GM12878 (cell line): ENCODE data around the gene STON1. TPM values are rescaled to one million over a fixed set of nuclear protein-coding genes. Genes with fewer than 3 reads are reported as not detected.

ENCODE experiments used
- ATF2 ChIP-seq: IDR thresholded peaks from 2 replicates; pipeline ENCODE4 v1.6.1; 2012; ENCODE audit warnings: low read length, inconsistent platforms
- BCLAF1 ChIP-seq: fragments of 450-650 bp; IDR thresholded peaks from 2 replicates; pipeline ENCODE4 v1.6.1; 2017; ENCODE audit warnings: antibody characterized with exemption, mild to moderate bottlenecking, moderate library complexity
- CEBPZ ChIP-seq: fragments of 150-350 bp; IDR thresholded peaks from 2 replicates; pipeline ENCODE4 v1.6.1; 2016; ENCODE audit warnings: low read depth, low read length
- CHD1 ChIP-seq: IDR thresholded peaks from 2 replicates; pipeline ENCODE4 v1.6.1; 2012; ENCODE audit warnings: low read depth, low read length, improper control_type of control experiment
- IKZF1 ChIP-seq: fragments of 450-650 bp; conservative IDR thresholded peaks from 2 replicates; pipeline ENCODE4 v1.6.1; 2017; ENCODE audit warnings: antibody characterized with exemption, mild to moderate bottlenecking
- NR2F1 ChIP-seq: fragments of 450-650 bp; conservative IDR thresholded peaks from 2 replicates; pipeline ENCODE4 v1.6.1; 2017; ENCODE audit warnings: mild to moderate bottlenecking
- STAT3 ChIP-seq: IDR thresholded peaks from 2 replicates; pipeline ENCODE4 v1.6.1; 2011; ENCODE audit warnings: low read depth, low read length, improper control_type of control experiment
- polyA plus RNA-seq, 11 experiments: library from polyadenylated mRNA; depleted of rRNA in 4 of 11; unstranded in 6 of 11; stranded (reverse) in 5 of 11; fragments of >200 nt; fragmentation: Nextera tagmentation in 4 of 11; fragmentation: Illumina TruSeq in 1 of 11; extraction: Ambion mirVana in 4 of 11; extraction: Trizol in 1 of 11; gene quantifications; 1 replicate in 1 of 11; 2 replicates in 10 of 11; pipeline versions ENCODE4 v1.2.1 to v1.2.3, GENCODE V29; 2011 to 2016; ENCODE audit warnings: inconsistent platforms in 2 of 11, missing spikeins in 2 of 11, low read depth in 1 of 11
- total RNA-seq, 4 experiments: library from RNA; depleted of rRNA in 3 of 4; stranded (reverse); fragments of >200 nt in 3 of 4; fragmentation: Illumina TruSeq in 1 of 4; extraction: Trizol in 1 of 4; gene quantifications; 2 replicates each; pipeline versions ENCODE4 v1.2.1 to v1.2.3, GENCODE V29; 2013 to 2021

STON1 gene
- total and polyA plus RNA-seq, 10 of the 15 experiments (the other 5 are each of a cell fraction or from before 2014, with no cell fraction given), result 0.11 to 0.90 (median 0.22) TPM; not detected in 2

GRCh38 chr2:48549972-48550371, 20.0 kb downstream of the STON1 start (continued):
- TF ChIP-seq IKZF1 (no peak), BCLAF1 (no peak), NR2F1 (no peak), CHD1 (no peak), STAT3 (no peak), CEBPZ (no peak), ATF2 (no peak)
